ENCODE measurements around the gene SPEF2. TPM values are rescaled to one million over a fixed set of nuclear protein-coding genes. Genes with fewer than 3 reads are reported as not detected.

Gene SPEF2
- polyA plus RNA-seq, 2 of the 4 experiments (the other 2 are of a cell fraction), result 2.2 to 8.7 TPM

GRCh38 chr5:35820735-35821134, 203.1 kb downstream of the SPEF2 start:
- no peak for DNase-seq (ENCODE audit: low read depth in 1 of 2, low spot score in 1 of 2)
- Histone ChIP-seq H3K27ac (no peak overlapping the region), H3K4me1 (no peaks in the 10 kb centered on the region), H3K4me2 (no peak overlapping the region), H3K9me3 (no peaks in the 10 kb centered on the region), H3K4me3 (no peak overlapping the region)
- POLR2A ChIA-PET, result no interaction called here
- FAIRE-seq, result no peak
- ATAC-seq, result no peak
- TF ChIP-seq POLR2AphosphoS2 (conservative IDR thresholded peaks at IDR 0.05; ENCODE audit: low read length) (no peak), POLR2A (IDR thresholded peaks at IDR 0.05; ENCODE audit: low read length) (no peak), SMC3 (IDR thresholded peaks at IDR 0.05) (no peak), TFCP2L1 (CRISPR knock-in tag; IDR thresholded peaks at IDR 0.05) (no peak), HMGXB4 (CRISPR knock-in tag; IDR thresholded peaks at IDR 0.05; ENCODE audit: borderline replicate concordance) (no peak), ZFP36 (IDR thresholded peaks at IDR 0.05; ENCODE audit: borderline replicate concordance, partially characterized antibody) (no peak), JUNB (IDR thresholded peaks at IDR 0.05) (no peak), CHD4 (IDR thresholded peaks at IDR 0.05; ENCODE audit: borderline replicate concordance) (no peak), CBX8 (IDR thresholded peaks at IDR 0.05) (no peak), PHF8 (IDR thresholded peaks at IDR 0.05; ENCODE audit: borderline replicate concordance, low read depth) (no peak), ZSCAN20 (CRISPR knock-in tag; IDR thresholded peaks at IDR 0.05) (no peak), E2F6 (IDR thresholded peaks at IDR 0.05; ENCODE audit: borderline replicate concordance, low read depth) (no peak), EP300 (IDR thresholded peaks at IDR 0.05) (no peak), MAZ (IDR thresholded peaks at IDR 0.05; ENCODE audit: borderline replicate concordance, low read depth, low read length) (no peak), NFE2L2 (conservative IDR thresholded peaks at IDR 0.05; ENCODE audit: low read length) (no peak), KDM5A (IDR thresholded peaks at IDR 0.05) (no peak), HDAC2 (IDR thresholded peaks at IDR 0.05) (no peak), EHMT2 (IDR thresholded peaks at IDR 0.05; ENCODE audit: low read depth) (no peak), ELK1 (IDR thresholded peaks at IDR 0.05; ENCODE audit: low read depth, low read length) (no peak)
- TF ChIP-seq, protein P1, sequence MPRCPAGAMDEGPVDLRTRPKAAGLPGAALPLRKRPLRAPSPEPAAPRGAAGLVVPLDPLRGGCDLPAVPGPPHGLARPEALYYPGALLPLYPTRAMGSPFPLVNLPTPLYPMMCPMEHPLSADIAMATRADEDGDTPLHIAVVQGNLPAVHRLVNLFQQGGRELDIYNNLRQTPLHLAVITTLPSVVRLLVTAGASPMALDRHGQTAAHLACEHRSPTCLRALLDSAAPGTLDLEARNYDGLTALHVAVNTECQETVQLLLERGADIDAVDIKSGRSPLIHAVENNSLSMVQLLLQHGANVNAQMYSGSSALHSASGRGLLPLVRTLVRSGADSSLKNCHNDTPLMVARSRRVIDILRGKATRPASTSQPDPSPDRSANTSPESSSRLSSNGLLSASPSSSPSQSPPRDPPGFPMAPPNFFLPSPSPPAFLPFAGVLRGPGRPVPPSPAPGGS (IDR thresholded peaks at IDR 0.05), result no peak
- WGBS (ENCODE audit: missing lambda C conversion rate), result 11% methylated on average over 4 of the region's 4 CpGs
- CTCF ChIA-PET, result interaction anchor here (0.7 to 1.3 kb wide), 3 partner anchors 10 to 722 kb away, joined by 3 read pairs; no protein-coding TSS in a partner anchor

DNA sequence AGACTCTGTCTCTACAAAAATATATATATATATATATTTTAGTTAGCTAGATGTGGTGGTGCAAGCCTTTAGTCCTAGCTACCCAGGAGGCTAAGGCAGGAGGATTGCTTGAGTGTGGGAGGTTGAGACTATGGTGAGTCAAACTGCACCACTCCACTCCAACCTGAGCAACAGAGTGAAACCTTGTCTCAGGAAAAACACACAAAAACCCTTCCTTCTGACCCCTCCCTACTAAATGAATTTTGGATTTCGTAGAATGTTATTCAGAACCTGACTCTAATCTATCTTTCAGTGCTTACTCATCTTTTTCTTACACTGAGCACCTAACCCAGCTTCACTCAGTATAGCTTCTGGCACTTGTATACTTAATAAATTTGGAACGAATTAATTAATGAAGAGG, 203.8 kb downstream of the SPEF2 start:
- no peak for DNase-seq (ENCODE audit: low read depth in 1 of 2, low spot score in 1 of 2)
- 11% methylated on average over 2 of the region's 2 CpGs for WGBS (ENCODE audit: missing lambda C conversion rate)
- Histone ChIP-seq H3K4me2 (no peak overlapping the region), H3K27ac (no peak overlapping the region), H3K9me3 (no peaks in the 10 kb centered on the region), H3K4me1 (no peaks in the 10 kb centered on the region), H3K4me3 (no peak overlapping the region)
- POLR2A ChIA-PET, result no interaction called here
- no peak for TF ChIP-seq EHMT2 (IDR thresholded peaks at IDR 0.05; ENCODE audit: low read depth)
- TF ChIP-seq ZFP36 (IDR thresholded peaks at IDR 0.05; ENCODE audit: borderline replicate concordance, partially characterized antibody), result no peak
- no peak for TF ChIP-seq REST (IDR thresholded peaks at IDR 0.05)
- no peak for TF ChIP-seq HMGXB4 (CRISPR knock-in tag; IDR thresholded peaks at IDR 0.05; ENCODE audit: borderline replicate concordance)
- no peak for TF ChIP-seq CEBPB (IDR thresholded peaks at IDR 0.05)
- TF ChIP-seq, protein P2, sequence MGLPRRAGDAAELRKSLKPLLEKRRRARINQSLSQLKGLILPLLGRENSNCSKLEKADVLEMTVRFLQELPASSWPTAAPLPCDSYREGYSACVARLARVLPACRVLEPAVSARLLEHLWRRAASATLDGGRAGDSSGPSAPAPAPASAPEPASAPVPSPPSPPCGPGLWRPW (IDR thresholded peaks at IDR 0.05), result no peak
- TF ChIP-seq CHD4 (IDR thresholded peaks at IDR 0.05; ENCODE audit: borderline replicate concordance), result no peak
- TF ChIP-seq CBX2 (IDR thresholded peaks at IDR 0.05; ENCODE audit: borderline replicate concordance, low read depth), result no peak
- no peak for TF ChIP-seq HDAC2 (IDR thresholded peaks at IDR 0.05)
- TF ChIP-seq PHF8 (IDR thresholded peaks at IDR 0.05; ENCODE audit: borderline replicate concordance, low read depth), result no peak
- TF ChIP-seq MAZ (IDR thresholded peaks at IDR 0.05; ENCODE audit: borderline replicate concordance, low read depth, low read length), result no peak
- CTCF ChIA-PET, result interaction anchor here (0.7 to 1.3 kb wide), 3 partner anchors 9 to 723 kb away, joined by 3 read pairs; no protein-coding TSS in a partner anchor
- ATAC-seq, result no peak
- no peak for FAIRE-seq

Data from A549 (cell line).